GM23248 (cell line): ENCODE data around the gene TTC39B.

Experiments used
- EZH2 ChIP-seq: fragments of 200-600 bp; sonication (generic); IDR thresholded peaks from 2 replicates; pipeline ENCODE4 v1.6.1; 2018; ENCODE audit warnings: antibody characterized with exemption, mild to moderate bottlenecking; ENCODE audit not compliant: insufficient read depth, poor library complexity, severe bottlenecking
- EZH2phosphoT487 ChIP-seq: fragments of 200-600 bp; sonication (generic); IDR thresholded peaks from 2 replicates; pipeline ENCODE4 v1.6.1; 2018; ENCODE audit warnings: antibody characterized with exemption, moderate library complexity, mild to moderate bottlenecking, low read depth; ENCODE audit not compliant: insufficient read depth

- no peak for TF ChIP-seq EZH2phosphoT487
- TF ChIP-seq EZH2: no peak
These were observed 13.2 kb downstream of the TTC39B start for GRCh38 chr9:15293804-15294316.
